Right lung (tissue), 5 donors: ENCODE data around the gene RHEX. TPM values are rescaled to one million over a fixed set of nuclear protein-coding genes. Genes with fewer than 3 reads are reported as not detected.

Experiments used
- DNase-seq, 2 donors: peaks; one replicate each; pipeline ENCODE4 v3.0.0-alpha.2; 2013
- polyA plus RNA-seq, 5 donors: library from polyadenylated mRNA; unstranded; fragments of 120-200 nt; gene quantifications; one replicate each; pipeline versions ENCODE4 v1.2.1 to v1.2.3, GENCODE V29; 2013; ENCODE audit warnings: inconsistent platforms in 1 of 5, low replicate concordance in 1 of 5; ENCODE audit not compliant: insufficient read length in 5 of 5, insufficient read depth in 1 of 5

RHEX gene
- polyA plus RNA-seq, 5 donors = 0.19 to 0.41 (median 0.24) TPM; not detected in 1

GRCh38 chr1:206089341-206089740, 36.4 kb downstream of the RHEX start:
- no peak for DNase-seq

- DNase-seq = no peak
These were observed 41.1 kb downstream of the RHEX start for GRCh38 chr1:206094024-206094423.

GRCh38 chr1:206097381-206097780, 44.4 kb downstream of the RHEX start:
- DNase-seq = no peak

GRCh38 chr1:206098242-206098919, 45.4 kb downstream of the RHEX start:
- DNase-seq = no peak

- no peak for DNase-seq
These were observed 47.3 kb downstream of the RHEX start for GRCh38 chr1:206100226-206100815.

- no peak for DNase-seq
These were observed 48.5 kb downstream of the RHEX start for GRCh38 chr1:206101351-206102045.

- DNase-seq = no peak
These were observed 49.4 kb downstream of the RHEX start for GRCh38 chr1:206102292-206102936.

GRCh38 chr1:206103979-206104378, 51.0 kb downstream of the RHEX start:
- DNase-seq = no peak

GRCh38 chr1:206105464-206105995, 52.6 kb downstream of the RHEX start:
- DNase-seq = no peak

GRCh38 chr1:206106328-206107167, 53.6 kb downstream of the RHEX start:
- peak; percentile 71 to 83 for DNase-seq

GRCh38 chr1:206107168-206107544, 54.2 kb downstream of the RHEX start:
- DNase-seq = no peak

GRCh38 chr1:206108635-206109034, 55.7 kb downstream of the RHEX start:
- DNase-seq = no peak

- DNase-seq = no peak
These were observed 56.7 kb downstream of the RHEX start for GRCh38 chr1:206109718-206110117.

- no peak for DNase-seq
These were observed 57.2 kb downstream of the RHEX start for GRCh38 chr1:206110161-206110560.

- DNase-seq = no peak
These were observed 57.8 kb downstream of the RHEX start for GRCh38 chr1:206110820-206111219.

- no peak for DNase-seq
These were observed 58.4 kb downstream of the RHEX start for GRCh38 chr1:206111271-206111927.

GRCh38 chr1:206112600-206113301, 59.8 kb downstream of the RHEX start:
- DNase-seq = no peak

GRCh38 chr1:206114692-206115640, 62.0 kb downstream of the RHEX start:
- no peak for DNase-seq

GRCh38 chr1:206115791-206116190, 62.8 kb downstream of the RHEX start:
- DNase-seq = no peak
